Kidney glomerular epithelial cell (primary cell): ENCODE data around the gene EIF3L.

Experiments used
- DNase-seq: peaks from one replicate; lab custom pipeline; 2025; lab: John Stamatoyannopoulos, UW

Gene EIF3L

GRCh38 chr22:37905534-37906363, 56.5 kb downstream of the EIF3L start, which contains the start of gene MICALL1:
Gene MICALL1 (plus strand): TSS chr22:37906297. CDS start chr22:37906423, 126 bp downstream.
- DNase-seq: peak; percentile 73

- DNase-seq: no peak
Measured at GRCh38 chr22:37906364-37907008, 57.3 kb downstream of the EIF3L start.

GRCh38 chr22:37907036-37907954, 58.1 kb downstream of the EIF3L start:
- DNase-seq: no peak

GRCh38 chr22:37909766-37910165, 60.5 kb downstream of the EIF3L start:
- no peak for DNase-seq

GRCh38 chr22:37910890-37911672, 61.9 kb downstream of the EIF3L start:
- no peak for DNase-seq

GRCh38 chr22:37911697-37912096, 62.5 kb downstream of the EIF3L start:
- DNase-seq: no peak

GRCh38 chr22:37912171-37912570, 63.0 kb downstream of the EIF3L start:
- DNase-seq: no peak

- DNase-seq: no peak
Measured at GRCh38 chr22:37913233-37913721, 64.1 kb downstream of the EIF3L start.

GRCh38 chr22:37916311-37916710, 67.1 kb downstream of the EIF3L start:
- DNase-seq: no peak

- DNase-seq: no peak
Measured at GRCh38 chr22:37917874-37918548, 68.8 kb downstream of the EIF3L start.

GRCh38 chr22:37918580-37919270, 69.5 kb downstream of the EIF3L start:
- DNase-seq: no peak

- no peak for DNase-seq
Measured at GRCh38 chr22:37920126-37920525, 70.9 kb downstream of the EIF3L start.

GRCh38 chr22:37922191-37922590, 73.0 kb downstream of the EIF3L start:
- no peak for DNase-seq

GRCh38 chr22:37923927-37924326, 74.7 kb downstream of the EIF3L start:
- DNase-seq: no peak

- no peak for DNase-seq
Measured at GRCh38 chr22:37924386-37925065, 75.3 kb downstream of the EIF3L start.

GRCh38 chr22:37925330-37925729, 76.1 kb downstream of the EIF3L start:
- no peak for DNase-seq

- DNase-seq: no peak
Measured at GRCh38 chr22:37925767-37926166, 76.5 kb downstream of the EIF3L start.

GRCh38 chr22:37926358-37926757, 77.1 kb downstream of the EIF3L start:
- no peak for DNase-seq
